ENCODE measurements around the gene HTT.

Gene HTT

DNA sequence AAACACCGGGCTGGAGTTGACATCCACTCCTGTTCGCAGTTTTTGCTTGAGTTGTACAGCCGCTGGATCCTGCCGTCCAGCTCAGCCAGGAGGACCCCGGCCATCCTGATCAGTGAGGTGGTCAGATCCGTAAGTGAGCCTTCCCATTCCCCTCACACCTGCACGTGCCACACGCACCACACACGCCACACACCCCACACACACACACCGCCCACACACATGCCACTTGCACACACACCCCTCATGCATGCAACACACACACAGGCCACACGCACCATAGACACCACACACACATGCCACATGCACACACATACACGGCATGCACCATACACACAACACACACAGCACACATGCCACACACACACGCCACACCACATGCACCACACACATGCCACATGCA lies 154.4 kb downstream of the HTT start:
- no peak overlapping the region for H3K27ac ChIP-seq (ENCODE audit: low read length)
- no peak for DNase-seq
- H3K4me2 ChIP-seq (ENCODE audit: low read depth, low read length) = no peak overlapping the region
- H3K27me3 ChIP-seq (replicated peaks; ENCODE audit: insufficient read depth, low read length) = no peaks in the 10 kb centered on the region
- no peaks in the 10 kb centered on the region for H4K20me1 ChIP-seq (ENCODE audit: insufficient read depth, low read length)
- H3K79me2 ChIP-seq (ENCODE audit: low read length) = no peaks in the 10 kb centered on the region
- no peaks in the 10 kb centered on the region for H3K9me2 ChIP-seq (replicated peaks; ENCODE audit: insufficient read depth, low read length)
- H3F3A ChIP-seq (ENCODE audit: insufficient read depth, low read length) = peaks cover 8% of the 10 kb centered on the region
- peaks cover 11% of the 10 kb centered on the region for H3K4me1 ChIP-seq (ENCODE audit: low read length)
- peaks cover 4% of the 10 kb centered on the region; the same call in 1 of the 2 replicates for H3K36me3 ChIP-seq (replicated peaks; ENCODE audit: insufficient read depth, low read length)
- no peaks in the 10 kb centered on the region for H3K9me3 ChIP-seq (replicated peaks; ENCODE audit: insufficient read depth, low read length)
- no peak overlapping the region for H3K4me3 ChIP-seq (ENCODE audit: low read length)
- TF ChIP-seq EZH2 (optimal IDR thresholded peaks at IDR 0.05; ENCODE audit: low read depth, low read length) (no peak), CTCF (IDR thresholded peaks at IDR 0.05; ENCODE audit: low read length) (no peak), EZH2phosphoT487 (IDR thresholded peaks at IDR 0.05; ENCODE audit: low read length) (no peak)
- no peak overlapping the region for H2AFZ ChIP-seq (ENCODE audit: low read length)
- no peak overlapping the region for H3K9ac ChIP-seq (ENCODE audit: low read length)

DNA sequence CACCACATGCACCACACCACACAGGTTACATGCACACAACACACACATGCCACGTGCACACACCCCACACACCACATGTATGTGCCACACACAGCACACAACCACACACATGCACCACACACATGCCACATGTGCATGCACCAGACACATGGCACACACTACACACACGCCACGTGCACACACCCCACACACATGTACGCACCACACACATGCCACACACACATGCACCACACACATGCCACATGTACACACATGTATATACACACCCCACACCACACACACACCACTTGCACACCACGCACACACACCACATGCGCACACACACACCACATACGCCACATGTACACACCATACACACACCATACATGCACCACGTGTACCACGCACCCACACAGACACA lies 154.8 kb downstream of the HTT start:
- Histone ChIP-seq H4K20me1 (ENCODE audit: insufficient read depth, low read length) (no peaks in the 10 kb centered on the region), H3K4me1 (ENCODE audit: low read length) (peaks cover 11% of the 10 kb centered on the region), H3K4me3 (ENCODE audit: low read length) (no peak overlapping the region), H3K9ac (ENCODE audit: low read length) (no peak overlapping the region), H3K27me3 (replicated peaks; ENCODE audit: insufficient read depth, low read length) (no peaks in the 10 kb centered on the region), H2AFZ (ENCODE audit: low read length) (no peak overlapping the region), H3F3A (ENCODE audit: insufficient read depth, low read length) (peaks cover 8% of the 10 kb centered on the region), H3K4me2 (ENCODE audit: low read depth, low read length) (no peak overlapping the region), H3K36me3 (replicated peaks; ENCODE audit: insufficient read depth, low read length) (peaks cover 4% of the 10 kb centered on the region; the same call in 1 of the 2 replicates), H3K9me3 (replicated peaks; ENCODE audit: insufficient read depth, low read length) (no peaks in the 10 kb centered on the region), H3K27ac (ENCODE audit: low read length) (no peak overlapping the region), H3K9me2 (replicated peaks; ENCODE audit: insufficient read depth, low read length) (no peaks in the 10 kb centered on the region), H3K79me2 (ENCODE audit: low read length) (no peaks in the 10 kb centered on the region)
- no peak for TF ChIP-seq CTCF (IDR thresholded peaks at IDR 0.05; ENCODE audit: low read length)
- no peak for TF ChIP-seq EZH2phosphoT487 (IDR thresholded peaks at IDR 0.05; ENCODE audit: low read length)
- TF ChIP-seq EZH2 (optimal IDR thresholded peaks at IDR 0.05; ENCODE audit: low read depth, low read length) = no peak
- no peak for DNase-seq

GRCh38 chr4:3229964-3230363 lies 155.5 kb downstream of the HTT start:
- Histone ChIP-seq H3K4me2 (ENCODE audit: low read depth, low read length) (no peak overlapping the region), H3K4me3 (ENCODE audit: low read length) (no peak overlapping the region), H3K9ac (ENCODE audit: low read length) (no peak overlapping the region), H3K27me3 (replicated peaks; ENCODE audit: insufficient read depth, low read length) (no peaks in the 10 kb centered on the region), H3K9me2 (replicated peaks; ENCODE audit: insufficient read depth, low read length) (no peaks in the 10 kb centered on the region), H2AFZ (ENCODE audit: low read length) (no peak overlapping the region), H4K20me1 (ENCODE audit: insufficient read depth, low read length) (no peaks in the 10 kb centered on the region), H3K9me3 (replicated peaks; ENCODE audit: insufficient read depth, low read length) (no peaks in the 10 kb centered on the region), H3F3A (ENCODE audit: insufficient read depth, low read length) (peaks cover 8% of the 10 kb centered on the region), H3K79me2 (ENCODE audit: low read length) (no peaks in the 10 kb centered on the region), H3K36me3 (replicated peaks; ENCODE audit: insufficient read depth, low read length) (peaks cover 4% of the 10 kb centered on the region; the same call in 1 of the 2 replicates), H3K27ac (ENCODE audit: low read length) (no peak overlapping the region), H3K4me1 (ENCODE audit: low read length) (peaks cover 11% of the 10 kb centered on the region)
- TF ChIP-seq CTCF (IDR thresholded peaks at IDR 0.05; ENCODE audit: low read length) (no peak), EZH2phosphoT487 (IDR thresholded peaks at IDR 0.05; ENCODE audit: low read length) (no peak)
- DNase-seq = no peak
